Natural killer cell (primary cell): ENCODE measurements around the gene ALDH1A3. TPM values are rescaled to one million over a fixed set of nuclear protein-coding genes. Genes with fewer than 3 reads are reported as not detected.

Experiments
- ATAC-seq, 3 donors: fragments of 150-1000 bp in 2 of 3; fragments of 200-7000 bp in 1 of 3; cut with Tn5 transposase; 1 replicate in 1 of 3; 2 replicates in 2 of 3; pipeline ENCODE4 v1.10.0; 2021; ENCODE audit warnings: mild to moderate bottlenecking in 2 of 3, moderate library complexity in 2 of 3
- DNase-seq, 2 donors: peaks; one replicate each; pipeline versions ENCODE4 v3.0.0 to v3.0.0-alpha.2; 2013 to 2021; ENCODE audit warnings: mixed read lengths in 1 of 2
- H3K27ac ChIP-seq: one replicate; pipeline ENCODE4 v1.5.1; 2013; ENCODE audit warnings: mild to moderate bottlenecking, low read length
- H3K27me3 ChIP-seq: one replicate; pipeline ENCODE4 v1.6.1; 2013; ENCODE audit warnings: low read length; ENCODE audit not compliant: control insufficient read depth, insufficient read depth
- H3K36me3 ChIP-seq: one replicate; pipeline ENCODE4 v1.6.1; 2013; ENCODE audit warnings: low read length; ENCODE audit not compliant: control insufficient read depth, insufficient read depth
- H3K4me1 ChIP-seq: one replicate; pipeline ENCODE4 v1.6.1; 2013; ENCODE audit warnings: low read length; ENCODE audit not compliant: control insufficient read depth, insufficient read depth
- H3K4me3 ChIP-seq: one replicate; pipeline ENCODE4 v1.5.1; 2013; ENCODE audit warnings: low read length
- H3K9me3 ChIP-seq: one replicate; pipeline ENCODE4 v1.6.1; 2013; ENCODE audit warnings: low read length; ENCODE audit not compliant: control insufficient read depth, insufficient read depth
- H3K27ac Mint-ChIP-seq, 2 donors: one replicate each; pipeline ENCODE4 v1.8.0; 2022; ENCODE audit warnings: mild to moderate bottlenecking in 2 of 2, mixed read lengths in 2 of 2, moderate library complexity in 1 of 2
- H3K27me3 Mint-ChIP-seq, 2 donors: one replicate each; pipeline ENCODE4 v1.8.0; 2022; ENCODE audit warnings: low read depth in 2 of 2, mixed read lengths in 2 of 2
- H3K36me3 Mint-ChIP-seq: one replicate; pipeline ENCODE4 v1.8.0; 2022; ENCODE audit warnings: mixed read lengths
- H3K4me1 Mint-ChIP-seq, 2 donors: one replicate each; pipeline ENCODE4 v1.8.0; 2022; ENCODE audit warnings: mixed read lengths in 2 of 2
- H3K4me3 Mint-ChIP-seq: one replicate; pipeline ENCODE4 v1.8.0; 2022; ENCODE audit warnings: mild to moderate bottlenecking, moderate library complexity, mixed read lengths
- H3K9me3 Mint-ChIP-seq, 2 donors: one replicate each; pipeline ENCODE4 v1.8.0; 2022; ENCODE audit warnings: mixed read lengths in 2 of 2
- WGBS: methylation state at CpG from one replicate; pipeline ENCODE4 v1.1.7; 2013; ENCODE audit warnings: missing lambda C conversion rate; ENCODE audit not compliant: insufficient coverage; 5-methylcytosine and 5-hydroxymethylcytosine counted together
- intact Hi-C: fragments of 100-400 bp; cut with micrococcal nuclease; formaldehyde crosslinking; loops from one replicate; pipeline ENCODE4 v1.14.2; 2022
- total RNA-seq, 4 donors: library from RNA; stranded (reverse); fragments of 120-200 nt in 1 of 4; gene quantifications; one replicate each; pipeline versions ENCODE4 v1.2.3 to v1.2.4, GENCODE V29; 2013 to 2022
- TF ChIP-seq, protein P1 (sequence below): fragments of 200-600 bp; IDR thresholded peaks from one replicate; pipeline ENCODE4 v1.8.0; 2022; ENCODE audit warnings: antibody characterized with exemption

The ALDH1A3 gene
- total RNA-seq, 3 donors from 2014 or later (not counting 1 experiment from before 2014, with no cell fraction given) = not detected

DNA sequence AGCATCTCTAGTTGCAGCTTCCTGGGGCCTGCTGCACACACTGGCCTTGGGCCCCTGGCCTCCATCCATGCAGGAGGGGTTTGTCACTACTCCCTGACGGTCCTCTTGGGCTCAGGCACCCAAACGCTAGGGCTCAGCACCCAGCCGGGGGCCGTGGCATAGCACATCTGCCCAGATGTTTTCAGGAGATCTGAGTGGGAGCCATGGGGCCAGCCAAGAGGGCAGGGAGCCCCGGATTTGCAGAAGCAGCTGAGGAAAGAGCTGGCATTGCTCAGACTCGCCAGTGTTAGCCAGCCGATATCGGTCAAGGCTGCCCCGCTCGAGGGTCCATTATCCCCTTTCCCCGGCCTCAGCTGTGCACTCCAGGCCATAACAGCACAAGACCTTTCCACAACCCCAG lies 1.5 kb upstream of the ALDH1A3 start:
- peaks cover 43 to 64% of the 10 kb centered on the region in 2 donors for H3K27me3 Mint-ChIP-seq
- Histone ChIP-seq H3K9me3 (no peaks in the 10 kb centered on the region), H3K4me1 (peaks cover 4% of the 10 kb centered on the region), H3K4me3 (no peak overlapping the region), H3K27me3 (peaks cover 21% of the 10 kb centered on the region), H3K36me3 (no peaks in the 10 kb centered on the region), H3K27ac (no peak overlapping the region)
- no peaks in the 10 kb centered on the region for H3K36me3 Mint-ChIP-seq
- intact Hi-C loops = no loop called here
- DNase-seq (no peak), ATAC-seq (no peak)
- 83% methylated on average over 11 of the region's 11 CpGs for WGBS
- no peaks in the 10 kb centered on the region for H3K9me3 Mint-ChIP-seq
- H3K4me3 Mint-ChIP-seq = peak overlapping the region; percentile 40
- H3K4me1 Mint-ChIP-seq = no peaks in the 10 kb centered on the region
- H3K27ac Mint-ChIP-seq = no peak overlapping the region
- TF ChIP-seq, protein P1, sequence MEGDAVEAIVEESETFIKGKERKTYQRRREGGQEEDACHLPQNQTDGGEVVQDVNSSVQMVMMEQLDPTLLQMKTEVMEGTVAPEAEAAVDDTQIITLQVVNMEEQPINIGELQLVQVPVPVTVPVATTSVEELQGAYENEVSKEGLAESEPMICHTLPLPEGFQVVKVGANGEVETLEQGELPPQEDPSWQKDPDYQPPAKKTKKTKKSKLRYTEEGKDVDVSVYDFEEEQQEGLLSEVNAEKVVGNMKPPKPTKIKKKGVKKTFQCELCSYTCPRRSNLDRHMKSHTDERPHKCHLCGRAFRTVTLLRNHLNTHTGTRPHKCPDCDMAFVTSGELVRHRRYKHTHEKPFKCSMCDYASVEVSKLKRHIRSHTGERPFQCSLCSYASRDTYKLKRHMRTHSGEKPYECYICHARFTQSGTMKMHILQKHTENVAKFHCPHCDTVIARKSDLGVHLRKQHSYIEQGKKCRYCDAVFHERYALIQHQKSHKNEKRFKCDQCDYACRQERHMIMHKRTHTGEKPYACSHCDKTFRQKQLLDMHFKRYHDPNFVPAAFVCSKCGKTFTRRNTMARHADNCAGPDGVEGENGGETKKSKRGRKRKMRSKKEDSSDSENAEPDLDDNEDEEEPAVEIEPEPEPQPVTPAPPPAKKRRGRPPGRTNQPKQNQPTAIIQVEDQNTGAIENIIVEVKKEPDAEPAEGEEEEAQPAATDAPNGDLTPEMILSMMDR = no peak

DNA sequence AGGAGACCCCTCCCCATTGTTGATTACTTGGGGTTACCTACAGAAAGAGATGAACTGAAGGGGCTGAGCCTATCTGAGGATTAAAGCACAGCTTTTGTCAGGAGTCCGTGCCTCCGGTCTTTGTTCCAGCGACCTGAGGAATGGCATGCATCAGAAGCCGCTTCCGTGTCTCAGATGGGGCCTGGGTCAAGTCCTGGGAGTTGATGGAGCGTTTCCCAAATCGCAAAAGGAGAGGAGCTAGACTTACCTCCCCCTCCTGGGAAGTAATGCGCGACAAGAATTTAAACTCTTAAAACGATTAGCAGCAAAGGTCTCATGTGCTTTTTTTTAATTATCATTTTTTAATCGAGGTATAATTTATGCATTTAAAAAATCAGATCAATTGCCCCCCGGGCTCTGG lies 983 bp upstream of the ALDH1A3 start:
- Histone ChIP-seq H3K4me1 (peaks cover 4% of the 10 kb centered on the region), H3K27me3 (peaks cover 22% of the 10 kb centered on the region), H3K4me3 (no peak overlapping the region), H3K27ac (no peak overlapping the region), H3K36me3 (no peaks in the 10 kb centered on the region), H3K9me3 (no peaks in the 10 kb centered on the region)
- Mint-ChIP-seq H3K36me3 (no peaks in the 10 kb centered on the region), H3K27ac (no peak overlapping the region), H3K4me3 (peak overlapping the region; percentile 40), H3K9me3 (no peaks in the 10 kb centered on the region), H3K4me1 (no peaks in the 10 kb centered on the region), H3K27me3 (peaks cover 45 to 69% of the 10 kb centered on the region in 2 donors)
- TF ChIP-seq, protein P1 = no peak
- intact Hi-C loops = no loop called here
- no peak for DNase-seq
- 17% methylated on average over 9 of the region's 12 CpGs for WGBS
- no peak for ATAC-seq

DNA sequence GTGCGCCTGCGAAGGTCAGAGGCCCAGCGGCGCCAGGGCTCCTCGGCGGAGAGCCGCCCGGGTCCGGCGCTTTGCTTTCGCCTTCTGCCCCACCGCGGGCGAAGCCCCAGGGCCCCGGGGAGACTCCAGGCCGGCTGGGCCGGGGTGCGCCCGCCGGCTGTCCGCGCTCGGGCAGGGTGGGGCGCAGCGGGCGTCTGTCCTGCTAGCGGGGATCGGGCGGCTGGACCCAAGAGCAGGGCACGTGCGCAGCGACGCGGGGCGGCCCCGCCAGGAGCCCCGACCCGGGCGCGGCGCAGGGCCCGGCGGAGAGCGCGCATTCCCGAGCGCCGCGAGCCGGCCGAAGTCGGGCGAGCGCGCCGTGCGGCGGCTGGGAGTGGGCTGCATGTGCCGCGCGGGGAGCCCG lies 569 bp upstream of the ALDH1A3 start:
- TF ChIP-seq, protein P1 = no peak
- intact Hi-C loops = no loop called here
- H3K4me1 ChIP-seq = peaks cover 4% of the 10 kb centered on the region
- H3K9me3 Mint-ChIP-seq = no peaks in the 10 kb centered on the region
- DNase-seq (no peak), ATAC-seq (no peak)
- H3K27ac ChIP-seq = no peak overlapping the region
- H3K36me3 ChIP-seq = no peaks in the 10 kb centered on the region
- no peak overlapping the region for H3K27ac Mint-ChIP-seq
- WGBS = 2% methylated on average over 62 of the region's 62 CpGs
- H3K4me3 Mint-ChIP-seq = peak overlapping the region; percentile 40
- no peaks in the 10 kb centered on the region for H3K9me3 ChIP-seq
- H3K36me3 Mint-ChIP-seq = no peaks in the 10 kb centered on the region
- peaks cover 24% of the 10 kb centered on the region for H3K27me3 ChIP-seq
- no peak overlapping the region for H3K4me3 ChIP-seq
- H3K4me1 Mint-ChIP-seq = no peaks in the 10 kb centered on the region
- H3K27me3 Mint-ChIP-seq = peaks cover 45 to 73% of the 10 kb centered on the region in 2 donors

DNA sequence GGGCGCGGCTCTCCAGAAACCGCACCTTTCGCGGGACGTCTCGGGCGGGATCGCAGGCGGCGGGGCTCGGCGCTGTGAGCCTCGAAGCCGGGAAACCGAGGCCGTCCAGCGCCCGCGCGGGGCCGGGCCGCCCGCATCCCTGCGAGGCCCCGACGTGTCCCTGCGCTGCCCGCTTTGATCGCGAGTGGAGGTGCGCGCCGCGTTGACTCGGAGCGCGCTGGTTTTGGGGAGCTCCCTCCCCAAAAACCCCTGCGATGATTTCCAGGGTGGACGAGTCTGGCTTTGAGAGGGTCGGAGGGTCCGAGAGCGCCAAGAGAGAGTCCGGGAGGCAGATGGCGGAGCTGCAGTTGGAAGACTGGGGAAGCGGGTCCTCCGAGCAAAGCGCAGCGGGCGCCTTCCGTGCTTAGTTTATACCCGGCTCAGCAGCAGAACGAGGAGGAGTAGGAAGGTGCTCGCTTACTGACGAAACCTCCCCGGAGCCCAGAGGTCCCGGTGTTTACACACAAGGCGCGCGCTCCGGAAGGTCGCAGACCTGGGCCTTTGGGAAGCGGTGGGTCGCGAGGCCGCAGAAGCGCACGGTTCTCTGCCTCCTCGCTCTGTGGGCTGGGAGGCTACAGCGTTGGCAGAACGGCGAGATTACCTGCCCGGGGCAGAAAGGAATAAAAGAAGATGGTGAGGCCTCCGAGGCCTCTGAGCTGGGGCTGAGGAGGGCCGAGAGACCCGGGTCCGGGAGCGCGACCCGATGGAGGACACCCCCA lies 687 bp downstream of the ALDH1A3 start:
- TF ChIP-seq, protein P1 = no peak
- Histone ChIP-seq H3K36me3 (no peaks in the 10 kb centered on the region), H3K4me3 (no peak overlapping the region), H3K27ac (no peak overlapping the region), H3K4me1 (peaks cover 4% of the 10 kb centered on the region), H3K27me3 (peaks cover 24% of the 10 kb centered on the region), H3K9me3 (no peaks in the 10 kb centered on the region)
- 6% methylated on average over 80 of the region's 80 CpGs for WGBS
- DNase-seq (no peak), ATAC-seq (no peak)
- Mint-ChIP-seq H3K27me3 (peaks cover 54 to 80% of the 10 kb centered on the region in 2 donors), H3K9me3 (no peaks in the 10 kb centered on the region), H3K36me3 (no peaks in the 10 kb centered on the region), H3K4me1 (no peaks in the 10 kb centered on the region), H3K27ac (no peak overlapping the region), H3K4me3 (no peak overlapping the region)
- intact Hi-C loops = no loop called here
